Mesenteric fat pad (tissue), 1 donor: ENCODE measurements around the gene PLEKHH3. TPM values are rescaled to one million over a fixed set of nuclear protein-coding genes. Genes with fewer than 3 reads are reported as not detected.
A peak's percentile ranks its signal among the peaks of the same experiment; 100 is the strongest.
"Not testable (repeated sequence)": the region's sequence is repeated elsewhere in the genome, so short reads cannot be mapped to it uniquely, and the experiment has no call there.

Experiments
- DNase-seq: peaks from one replicate; pipeline ENCODE4 v3.0.0-alpha.2; 2020; ENCODE audit warnings: low spot score
- total RNA-seq: library from RNA; stranded (reverse); fragmentation: NEBNext Ultra II Directional; extraction: Animal tissue kit (Norgen Biotek cat#: 25700); gene quantifications from one replicate; pipeline ENCODE4 v1.2.1, GENCODE V29; 2021
- donor health status: DM: yes; HTN: yes; CAD: no.

The PLEKHH3 gene
- total RNA-seq, 1 donor from 2014 or later, result 16.8 TPM

DNA sequence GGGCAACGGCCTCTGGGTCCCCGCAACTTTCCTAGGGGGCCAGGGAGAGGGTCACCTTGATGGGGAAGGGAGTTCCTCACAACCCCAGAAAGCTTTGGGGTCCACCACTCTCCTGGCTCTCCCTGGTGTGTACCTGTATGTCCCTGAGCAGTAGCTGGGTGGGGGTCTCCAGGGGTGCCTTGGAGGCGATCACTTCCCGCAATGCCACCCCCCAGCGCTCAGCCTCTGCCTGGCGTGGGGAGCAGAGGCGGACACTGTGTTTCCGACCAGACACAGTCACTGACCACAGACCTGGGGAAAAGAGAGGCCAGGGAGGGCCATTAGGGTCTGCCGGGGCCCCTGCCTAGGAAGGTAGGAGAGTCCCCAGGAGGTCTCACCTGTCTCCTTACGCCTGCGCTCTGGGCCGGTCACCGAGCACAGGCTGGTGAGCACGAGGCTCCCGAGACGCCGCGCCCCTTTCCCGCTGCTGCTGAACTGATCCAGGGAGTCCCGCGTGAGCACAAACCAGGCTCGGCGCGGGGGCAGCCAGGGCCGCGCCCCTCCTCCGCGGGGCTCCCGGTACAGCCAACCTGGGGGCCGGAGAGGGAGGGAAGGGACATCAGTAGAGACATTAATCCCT lies 3.4 kb downstream of the PLEKHH3 start:
- no peak for DNase-seq

DNA sequence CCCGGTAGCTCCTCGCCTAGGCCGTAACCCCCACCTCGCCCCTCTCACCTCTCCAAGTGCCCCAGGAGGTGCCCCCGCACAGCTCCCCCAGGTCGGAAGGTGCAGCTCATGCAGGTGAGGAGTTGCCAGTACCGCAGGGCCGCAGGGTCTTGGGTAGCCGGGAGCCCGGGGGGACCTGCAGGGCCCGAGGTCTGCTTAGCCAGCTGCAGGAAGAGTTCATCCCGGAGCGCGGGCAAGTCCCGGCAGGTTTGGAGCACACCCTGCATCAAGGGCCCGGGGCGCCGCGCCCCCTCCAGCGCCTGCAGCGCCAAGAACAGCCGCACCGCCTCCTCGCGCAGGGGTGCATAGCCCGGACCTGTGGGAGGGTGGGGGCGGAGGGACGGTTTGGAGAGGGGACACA lies 4.8 kb downstream of the PLEKHH3 start:
- DNase-seq, result no peak

DNA sequence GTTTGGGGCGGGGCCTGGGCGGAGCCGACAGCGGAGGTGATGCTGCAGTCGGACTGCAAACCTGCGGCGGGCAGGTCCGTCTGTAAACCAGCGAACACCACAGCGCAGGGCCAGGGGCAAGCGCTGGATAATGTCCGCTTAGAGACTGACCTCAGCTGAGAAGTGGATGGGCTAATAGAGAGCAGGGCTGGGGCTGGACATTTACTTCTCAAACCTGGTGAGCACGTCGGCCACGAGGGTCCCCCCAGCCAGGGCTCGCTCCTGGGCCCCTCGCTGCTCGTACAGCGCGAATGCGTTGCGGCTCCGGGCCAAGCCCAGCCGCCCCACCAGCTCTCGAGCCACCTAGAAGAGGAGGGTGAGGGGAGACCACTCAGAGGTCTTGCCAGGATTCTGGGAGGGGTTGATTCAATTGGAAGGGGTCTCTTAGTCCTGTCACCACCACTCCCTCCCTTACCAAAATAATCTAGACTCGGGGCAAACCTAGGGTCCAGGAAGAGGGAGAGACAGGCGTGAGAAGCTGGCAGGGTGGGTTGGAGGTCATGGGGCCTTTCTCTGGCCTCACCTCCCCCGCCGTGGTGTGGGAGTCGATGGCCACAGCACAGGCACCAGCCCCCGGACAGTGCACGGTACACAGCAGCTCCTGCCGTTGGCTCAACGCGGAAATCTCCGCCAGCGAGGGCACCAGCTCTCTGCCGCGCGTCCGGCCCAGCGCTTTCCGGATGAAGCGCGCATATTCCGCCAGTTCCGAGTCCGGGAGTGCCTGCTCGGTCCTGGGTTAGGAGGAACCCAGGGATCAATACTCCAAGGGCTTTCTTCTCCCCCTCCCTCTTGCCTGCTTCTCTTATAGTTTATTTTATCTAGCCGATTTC lies 5.8 kb downstream of the PLEKHH3 start:
- DNase-seq, result no peak

DNA sequence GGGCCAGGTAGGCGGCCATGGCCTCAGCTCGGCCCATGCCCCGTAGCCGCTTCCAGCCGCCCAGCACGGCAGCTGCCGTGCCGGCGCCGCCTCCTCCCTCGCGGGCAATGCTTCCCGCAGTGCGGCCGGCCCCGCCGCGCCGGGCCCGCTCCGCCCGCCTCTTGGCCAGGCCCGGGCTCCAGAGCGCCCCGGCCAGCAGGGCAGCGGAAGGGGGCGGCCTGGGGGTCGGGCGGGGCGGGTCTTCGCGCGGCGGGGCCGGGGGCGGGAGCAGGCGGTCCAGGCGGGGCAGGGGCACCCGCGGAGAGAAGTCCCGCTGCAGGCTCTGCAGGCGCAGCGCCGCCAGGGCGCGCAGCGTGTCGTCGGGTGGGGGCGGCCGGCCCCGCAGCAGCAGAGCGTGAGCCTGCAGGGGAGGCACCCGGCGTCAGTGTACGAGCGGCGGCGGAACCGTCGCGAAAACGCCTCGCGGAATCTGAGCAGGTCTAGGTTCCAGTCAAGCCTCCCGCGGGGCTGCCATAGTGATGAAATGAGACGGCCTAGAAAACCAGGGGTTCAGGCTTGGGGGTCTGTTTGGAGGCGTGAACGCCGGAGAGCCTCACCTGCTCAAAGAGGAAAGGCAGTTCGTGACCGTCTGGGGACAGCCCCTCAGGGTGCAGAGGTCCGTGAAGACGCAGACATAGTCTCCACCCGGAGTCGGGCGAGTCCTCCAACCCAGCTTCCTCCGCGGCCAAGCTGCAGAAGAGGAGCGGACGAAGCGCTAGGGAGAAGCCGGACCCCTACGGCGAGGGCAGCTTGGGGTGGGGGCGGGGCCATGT lies 6.6 kb downstream of the PLEKHH3 start:
- no peak for DNase-seq

DNA sequence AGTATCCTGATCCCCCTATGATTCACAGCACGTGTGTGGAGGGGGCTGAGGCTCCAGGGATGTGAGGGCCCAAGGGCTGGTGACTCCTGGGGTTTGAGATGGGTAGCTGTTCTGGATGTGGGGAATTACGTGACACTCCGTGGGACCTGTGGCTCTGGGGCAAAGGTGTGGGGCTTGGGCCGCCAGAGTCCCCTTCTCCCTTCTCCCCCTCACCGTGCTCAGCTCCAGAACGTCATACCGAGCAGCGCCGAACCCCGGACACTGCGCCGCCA lies 7.2 kb downstream of the PLEKHH3 start:
- no peak for DNase-seq

DNA sequence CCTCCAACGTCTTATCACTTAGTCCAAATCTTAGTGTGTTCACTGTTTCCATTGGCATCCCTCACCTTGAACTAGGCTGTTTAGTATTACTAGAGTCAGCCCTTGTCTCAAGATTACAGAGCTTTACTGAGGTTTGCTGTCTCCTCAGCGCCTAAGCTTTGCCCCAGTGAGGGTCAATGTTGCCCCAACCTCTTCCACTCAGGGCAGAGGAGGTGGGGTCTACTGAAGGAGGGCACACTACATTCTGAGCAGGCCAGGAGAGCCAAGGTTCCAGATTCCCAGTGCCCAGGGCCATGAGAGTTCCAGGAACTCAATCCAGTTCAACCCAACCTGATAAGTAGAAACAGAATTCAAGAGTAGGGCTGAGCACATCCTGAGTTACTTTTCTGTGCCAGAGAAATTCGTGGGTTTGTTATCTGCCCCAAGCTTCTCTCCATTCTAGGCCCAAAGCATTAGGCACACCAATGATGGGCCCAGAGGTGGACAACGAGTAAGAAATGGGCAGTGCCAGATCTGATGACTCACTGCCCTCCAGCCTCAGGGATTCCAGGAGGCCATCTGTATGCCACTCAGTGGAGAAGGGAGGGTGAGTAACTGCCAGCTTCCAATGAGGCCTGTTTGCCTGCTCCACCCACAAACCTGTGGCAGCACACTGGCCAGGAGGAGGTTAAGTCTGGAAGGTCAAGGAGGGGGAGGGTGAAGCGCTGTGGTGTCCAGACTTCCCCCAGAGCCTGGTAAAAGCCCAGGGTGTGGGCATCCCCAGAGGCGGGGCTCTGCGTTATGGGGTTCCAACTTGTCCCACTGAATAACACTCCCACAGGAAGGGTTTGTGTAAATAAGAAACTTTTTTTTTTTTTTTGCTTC lies 9.5 kb downstream of the PLEKHH3 start:
- no peak for DNase-seq

DNA sequence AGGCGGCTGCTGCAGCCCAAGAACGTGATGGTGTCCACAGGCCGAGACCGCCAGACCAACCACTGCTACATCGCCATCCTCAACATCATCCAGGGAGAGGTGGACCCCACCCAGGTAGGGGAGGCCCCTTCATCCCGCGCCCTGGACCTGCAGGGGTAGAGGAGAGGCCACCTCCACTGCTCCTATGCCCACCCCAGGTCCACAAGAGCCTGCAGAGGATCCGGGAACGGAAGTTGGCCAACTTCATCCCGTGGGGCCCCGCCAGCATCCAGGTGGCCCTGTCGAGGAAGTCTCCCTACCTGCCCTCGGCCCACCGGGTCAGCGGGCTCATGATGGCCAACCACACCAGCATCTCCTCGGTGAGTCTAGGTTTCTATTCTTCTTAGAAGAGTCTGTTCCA lies 10.7 kb downstream of the PLEKHH3 start:
- DNase-seq, result not testable (repeated sequence)

DNA sequence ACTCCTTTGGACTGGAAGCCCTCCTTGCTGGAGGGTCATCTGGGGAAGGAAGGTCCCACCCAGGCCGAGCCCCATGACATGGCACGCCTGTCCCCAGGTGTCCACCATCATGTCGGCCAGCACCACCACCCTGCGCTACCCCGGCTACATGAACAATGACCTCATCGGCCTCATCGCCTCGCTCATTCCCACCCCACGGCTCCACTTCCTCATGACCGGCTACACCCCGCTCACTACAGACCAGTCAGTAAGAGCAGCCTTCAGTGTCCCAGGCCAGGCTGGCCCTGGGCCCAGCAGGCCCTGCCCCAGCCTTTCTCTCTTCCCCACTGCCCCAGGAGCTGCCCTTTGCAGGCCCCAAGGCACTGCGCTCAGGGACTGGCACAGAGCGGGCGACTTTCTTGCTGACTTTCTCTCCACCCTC lies 11.2 kb downstream of the PLEKHH3 start:
- DNase-seq, result no peak

DNA sequence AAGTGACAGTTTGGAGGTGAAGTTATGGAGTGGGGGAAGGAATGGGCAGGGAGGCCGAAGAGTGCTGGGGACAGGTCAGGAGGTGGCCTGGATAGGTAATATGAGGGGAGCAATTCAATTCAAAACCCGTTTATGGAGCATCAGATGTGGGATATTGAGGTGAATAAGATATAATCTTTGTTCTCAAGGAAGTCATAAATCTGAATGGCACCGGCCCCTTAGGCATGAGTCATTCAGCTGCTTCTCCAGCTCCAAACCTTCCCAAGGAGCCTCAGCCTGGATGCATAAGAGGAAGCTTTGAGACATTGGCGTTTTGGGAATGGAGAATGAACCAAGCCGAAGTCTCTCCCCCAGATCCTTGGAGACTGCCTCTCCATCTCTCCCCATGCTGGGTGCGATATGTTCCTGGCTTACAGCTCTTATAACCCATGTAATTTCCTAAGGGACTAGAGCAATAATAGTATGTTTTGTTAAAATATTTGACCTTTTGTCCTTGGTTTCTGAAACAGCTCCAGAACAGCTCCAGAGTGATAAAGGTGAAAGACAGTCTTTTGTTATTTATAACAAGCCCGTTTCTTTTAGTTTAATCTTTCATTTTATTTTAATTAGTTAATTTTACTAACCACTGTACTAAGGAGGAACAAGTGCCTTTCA lies 16.0 kb downstream of the PLEKHH3 start:
- DNase-seq, result no peak

DNA sequence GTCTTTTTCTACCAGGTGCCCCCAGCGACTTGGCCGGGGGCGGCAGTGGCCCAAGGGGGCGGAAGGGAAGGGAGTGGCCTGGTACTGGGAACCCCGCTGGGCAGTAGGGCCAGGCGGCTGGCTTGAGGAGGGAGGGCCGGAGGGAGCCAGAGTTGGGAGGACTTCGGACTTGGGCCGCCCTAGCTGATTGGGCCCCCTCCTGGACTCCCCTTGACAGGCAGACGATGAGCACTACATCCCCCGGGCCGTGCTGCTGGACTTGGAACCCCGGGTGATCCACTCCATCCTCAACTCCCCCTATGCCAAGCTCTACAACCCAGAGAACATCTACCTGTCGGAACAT lies 16.9 kb downstream of the PLEKHH3 start:
- not testable (repeated sequence) for DNase-seq

DNA sequence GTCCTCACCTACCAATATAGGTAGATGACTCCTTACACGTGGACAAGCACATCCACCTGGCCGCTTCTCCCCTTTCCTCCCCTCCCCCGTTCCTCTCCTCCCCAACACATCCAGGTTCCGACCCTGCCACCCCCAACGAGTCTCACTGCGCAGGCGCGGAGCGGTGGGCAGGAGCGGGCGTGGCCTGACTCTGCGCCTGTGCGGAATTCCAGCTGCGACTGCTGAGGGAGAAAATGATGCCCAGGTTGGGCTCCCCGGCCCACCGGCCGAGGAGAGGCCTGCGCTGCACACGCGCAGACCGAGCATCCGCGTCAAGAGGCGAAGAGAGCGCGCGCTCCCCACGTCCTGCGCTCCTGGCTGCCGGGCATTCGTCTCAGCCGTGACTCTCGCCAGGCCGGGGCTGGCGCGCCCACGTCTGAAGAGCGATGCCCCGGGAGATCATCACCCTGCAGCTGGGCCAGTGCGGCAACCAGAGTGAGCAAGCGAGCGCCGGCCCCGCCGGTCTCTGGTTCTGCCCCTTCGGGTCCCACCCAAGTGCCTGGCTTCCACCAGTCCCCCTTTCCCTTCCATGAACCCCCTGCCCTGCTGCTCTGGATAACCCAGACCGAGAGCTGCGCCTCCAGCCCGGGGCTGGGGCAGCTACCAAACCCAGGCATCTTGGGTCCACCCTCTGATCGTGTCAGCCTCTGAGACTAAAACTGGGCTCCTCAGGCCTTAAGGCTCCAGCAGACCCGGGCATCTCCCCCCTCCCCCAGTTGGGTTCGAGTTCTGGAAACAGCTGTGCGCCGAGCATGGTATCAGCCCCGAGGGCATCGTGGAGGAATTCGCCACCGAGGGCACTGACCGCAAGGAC lies 17.5 kb downstream of the PLEKHH3 start, which contains the start of gene TUBG2:
TUBG2 (plus strand) TSS at position 206 of the 853 bp plus-strand sequence; CDS start at position 426, 220 bp downstream.
- peak; percentile 94 for DNase-seq

DNA sequence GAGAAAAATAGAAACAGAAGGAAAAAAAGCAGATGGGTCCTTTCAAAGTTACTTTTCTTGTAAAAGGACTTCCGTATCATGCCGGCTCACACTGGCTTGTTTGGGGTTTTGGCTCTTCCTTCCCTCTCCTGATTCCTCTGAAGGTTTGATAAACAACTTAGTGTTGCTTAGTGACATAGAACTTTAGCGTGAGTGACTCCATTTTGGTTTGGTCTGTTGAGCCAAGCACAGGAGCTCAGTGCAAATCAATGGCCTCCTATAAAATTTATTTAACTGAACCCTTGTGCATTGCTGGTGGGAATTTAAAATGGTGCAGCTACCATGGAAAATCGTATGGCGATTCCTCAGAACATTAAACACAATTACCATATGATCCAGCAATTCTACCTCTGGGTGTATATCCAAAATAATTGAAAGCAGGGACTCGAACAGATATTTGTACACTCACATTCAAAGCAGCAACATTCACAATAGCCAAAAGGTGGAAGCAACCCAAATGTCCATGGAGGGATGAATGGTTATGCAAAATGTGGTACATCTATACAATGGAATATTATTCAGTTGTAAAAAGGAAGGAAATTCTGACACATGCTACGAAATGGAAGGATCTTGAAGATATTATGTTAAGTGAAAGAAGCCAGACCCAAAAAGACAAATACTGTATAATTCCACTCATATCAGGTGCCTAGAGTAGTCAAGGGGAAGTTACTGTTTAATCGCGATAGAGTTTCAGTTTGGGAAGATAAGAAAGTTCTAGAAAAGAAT lies 18.8 kb downstream of the PLEKHH3 start:
- no peak for DNase-seq

DNA sequence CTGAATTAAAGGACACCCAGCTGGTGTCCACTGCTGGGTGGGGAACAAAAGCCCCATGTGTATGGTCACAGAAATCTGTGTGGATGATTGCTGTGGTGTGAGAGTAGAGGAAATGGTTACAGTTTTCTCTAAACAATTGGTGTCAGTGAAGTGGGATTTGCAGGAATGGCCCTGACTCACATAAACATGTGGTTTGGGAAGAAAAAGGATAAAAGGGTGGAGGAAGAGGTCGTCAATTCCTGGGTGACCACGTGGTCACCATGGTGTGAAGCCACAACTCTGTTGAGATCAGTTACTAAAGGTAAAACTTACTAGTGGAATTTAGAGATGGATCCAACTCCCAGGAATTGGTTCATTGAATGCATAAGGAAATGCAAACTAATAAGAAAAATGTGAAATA lies 21.3 kb downstream of the PLEKHH3 start:
- DNase-seq, result no peak

DNA sequence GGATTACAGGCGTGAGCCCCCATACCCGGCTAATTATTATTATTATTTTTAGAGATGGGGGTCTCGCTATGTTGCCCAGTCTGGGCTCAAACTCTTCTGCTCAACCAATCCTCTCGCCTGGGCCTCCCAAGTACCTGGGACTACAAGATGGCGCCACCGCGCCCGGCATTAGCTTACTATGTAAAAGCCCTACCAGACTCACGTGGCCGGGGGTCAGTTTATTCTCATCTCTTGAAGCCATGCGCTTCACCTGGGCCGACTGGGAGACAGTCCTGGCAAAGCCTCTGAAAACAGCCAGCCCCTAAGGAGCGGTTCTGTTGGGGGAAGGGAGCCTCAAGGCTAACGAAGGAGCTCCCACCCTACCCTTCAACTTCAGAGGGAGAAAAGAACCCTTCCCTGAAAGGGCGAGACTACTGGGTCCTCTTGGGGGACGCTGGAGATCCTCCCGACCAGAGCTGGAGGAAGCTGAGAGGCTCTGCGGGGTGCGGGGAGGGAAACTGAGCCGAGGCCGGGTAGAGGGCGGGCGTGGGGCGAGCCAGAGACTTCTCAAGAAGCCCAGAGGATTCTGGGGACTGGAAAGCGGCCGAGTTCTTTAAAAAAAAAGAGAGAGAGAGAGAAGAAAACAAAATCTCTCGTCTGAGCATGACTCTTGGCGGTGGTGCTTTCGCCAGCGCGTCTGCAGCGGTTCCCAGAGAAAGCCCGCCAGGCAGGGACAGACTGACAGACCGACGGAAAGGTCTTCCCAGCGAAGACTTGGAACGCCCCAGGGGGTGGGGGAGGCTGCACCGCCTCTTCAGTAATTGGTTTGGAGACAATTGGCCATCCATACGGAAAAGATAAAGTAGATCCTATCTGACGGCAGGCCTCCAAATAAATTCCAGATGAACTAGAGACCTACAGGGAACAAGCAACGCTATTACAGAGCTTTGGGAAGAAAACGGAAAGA lies 23.3 kb downstream of the PLEKHH3 start:
- no peak for DNase-seq

DNA sequence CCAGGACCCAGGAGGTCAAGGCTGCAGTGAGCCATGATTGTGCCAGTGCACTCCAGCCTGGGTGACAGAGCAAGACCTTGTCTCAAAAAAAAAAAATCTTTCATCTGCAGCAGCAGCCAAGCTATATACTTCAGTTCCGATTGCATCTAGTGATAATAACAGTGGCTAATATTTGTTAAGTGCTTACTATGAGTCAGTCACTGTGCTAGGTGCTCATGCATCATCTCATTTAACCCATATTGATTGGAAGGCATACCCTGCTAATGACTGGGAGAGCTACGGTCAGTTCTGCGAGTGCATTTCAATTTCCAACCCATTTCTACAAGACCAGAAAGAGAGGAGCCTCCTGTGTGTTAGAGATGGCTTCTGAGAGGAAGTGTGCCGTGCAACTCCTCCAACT lies 25.4 kb downstream of the PLEKHH3 start:
- no peak for DNase-seq

DNA sequence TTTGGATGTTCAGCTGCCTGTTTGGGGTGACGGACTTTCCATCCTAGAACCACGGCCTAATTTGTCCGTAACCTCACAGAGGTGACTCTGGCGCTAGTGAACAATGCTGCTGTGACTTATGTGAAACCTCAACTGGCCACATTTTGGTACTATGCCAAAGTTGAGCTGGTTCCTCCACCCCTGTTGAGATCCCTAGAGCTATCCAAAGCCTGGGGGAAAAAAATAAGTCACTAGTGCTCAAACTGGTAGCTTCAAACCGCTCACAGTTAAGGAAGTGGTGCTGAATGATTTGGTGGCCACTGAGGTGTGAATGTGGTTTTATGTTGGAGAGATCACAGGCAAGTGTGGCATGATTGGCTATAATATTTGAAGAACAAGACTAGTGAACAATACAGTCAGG lies 29.0 kb downstream of the PLEKHH3 start:
- no peak for DNase-seq

DNA sequence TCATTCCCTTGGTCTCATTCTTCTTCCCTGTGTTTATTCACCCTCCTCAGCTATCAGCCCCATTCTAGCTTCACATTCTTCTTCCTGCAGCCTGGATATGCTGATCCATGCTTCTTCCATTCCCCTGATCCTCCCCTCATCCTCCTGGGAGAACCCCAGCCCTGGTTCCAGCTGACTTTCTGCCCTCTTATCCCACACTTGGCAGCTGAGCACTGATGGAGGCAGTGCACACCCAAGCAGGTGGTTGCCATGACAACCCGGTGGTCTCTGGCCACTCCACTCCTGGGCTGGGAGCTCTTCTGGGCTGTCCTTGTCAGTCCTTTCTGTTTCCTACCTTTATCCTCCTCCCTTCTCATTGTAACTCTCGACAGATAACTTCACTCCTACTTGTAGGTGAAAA lies 34.5 kb downstream of the PLEKHH3 start:
- no peak for DNase-seq

DNA sequence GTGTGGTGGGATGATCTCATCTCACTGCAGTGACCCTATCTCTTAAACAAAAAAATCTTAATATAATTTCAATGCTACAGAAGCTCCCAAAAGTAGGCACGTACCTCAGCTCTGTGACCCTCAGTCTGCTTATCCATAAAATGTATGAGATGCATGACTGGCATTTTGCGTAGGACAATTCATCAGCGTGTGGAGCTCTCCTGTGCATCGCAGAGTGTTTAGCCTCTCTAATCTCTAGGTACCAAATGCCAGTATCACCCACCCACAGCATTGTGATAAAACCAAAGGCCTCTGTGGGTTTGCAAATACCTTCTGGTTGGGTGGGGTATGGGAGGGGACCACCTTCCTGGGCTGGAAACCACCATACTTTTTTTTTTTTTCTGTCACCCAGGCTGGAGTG lies 36.7 kb downstream of the PLEKHH3 start:
- DNase-seq, result no peak
